OCI-M2 (cell line): ENCODE results near the gene ZNF200.

Source experiments
- DNase-seq: peaks from one replicate; lab custom pipeline; 2025; ENCODE audit not compliant: unreplicated experiment; lab: John Stamatoyannopoulos, UW

Gene ZNF200

GRCh38 chr16:3175157-3176093 is 59.5 kb downstream of the ZNF200 start:
- no peak for DNase-seq

- DNase-seq: no peak
Measured at GRCh38 chr16:3174618-3175148, 60.3 kb downstream of the ZNF200 start.

- DNase-seq: no peak
Measured at GRCh38 chr16:3173892-3174617, 60.9 kb downstream of the ZNF200 start.
